ENCODE results near the gene CAV2.

Gene CAV2

DNA sequence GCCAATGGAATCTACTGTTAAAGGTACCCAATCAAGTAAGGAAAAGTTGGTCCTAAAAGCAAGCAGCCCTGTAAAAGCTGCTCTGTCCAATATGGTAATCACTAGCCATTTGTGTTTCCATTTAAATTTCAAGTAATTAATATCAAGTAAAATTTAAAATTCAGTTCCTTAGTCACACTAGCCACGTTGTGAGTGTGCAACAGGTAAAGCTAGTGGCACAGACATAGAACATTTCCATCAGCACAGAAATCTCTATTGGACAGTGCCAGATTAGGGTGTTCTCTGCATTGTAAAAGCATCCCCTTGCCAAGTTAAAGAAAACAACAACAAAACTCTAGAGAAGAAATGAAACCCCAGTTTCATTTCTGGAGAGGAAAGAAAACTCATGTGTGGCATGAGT lies 29.7 kb downstream of the CAV2 start:
- TF ChIP-seq RAD21 (IDR thresholded peaks at IDR 0.05; ENCODE audit: low read depth) (no peak), TCF12 (IDR thresholded peaks at IDR 0.05; ENCODE audit: low read depth) (no peak), NFIC (IDR thresholded peaks at IDR 0.05) (no peak), CREB1 (IDR thresholded peaks at IDR 0.05; ENCODE audit: low read depth) (no peak), FOXM1 (IDR thresholded peaks at IDR 0.05; ENCODE audit: borderline replicate concordance, low read depth) (no peak), EGR1 (IDR thresholded peaks at IDR 0.05) (no peak), YY1 (IDR thresholded peaks at IDR 0.05; ENCODE audit: low read depth) (no peak), ZBTB7A (IDR thresholded peaks at IDR 0.05; ENCODE audit: low read depth) (no peak), CEBPB (IDR thresholded peaks at IDR 0.05) (no peak), EP300 (IDR thresholded peaks at IDR 0.05; ENCODE audit: borderline replicate concordance) (no peak), TAF1 (IDR thresholded peaks at IDR 0.05; ENCODE audit: low read depth) (no peak), TEAD4 (IDR thresholded peaks at IDR 0.05) (no peak)
- TF ChIP-seq, protein P1, sequence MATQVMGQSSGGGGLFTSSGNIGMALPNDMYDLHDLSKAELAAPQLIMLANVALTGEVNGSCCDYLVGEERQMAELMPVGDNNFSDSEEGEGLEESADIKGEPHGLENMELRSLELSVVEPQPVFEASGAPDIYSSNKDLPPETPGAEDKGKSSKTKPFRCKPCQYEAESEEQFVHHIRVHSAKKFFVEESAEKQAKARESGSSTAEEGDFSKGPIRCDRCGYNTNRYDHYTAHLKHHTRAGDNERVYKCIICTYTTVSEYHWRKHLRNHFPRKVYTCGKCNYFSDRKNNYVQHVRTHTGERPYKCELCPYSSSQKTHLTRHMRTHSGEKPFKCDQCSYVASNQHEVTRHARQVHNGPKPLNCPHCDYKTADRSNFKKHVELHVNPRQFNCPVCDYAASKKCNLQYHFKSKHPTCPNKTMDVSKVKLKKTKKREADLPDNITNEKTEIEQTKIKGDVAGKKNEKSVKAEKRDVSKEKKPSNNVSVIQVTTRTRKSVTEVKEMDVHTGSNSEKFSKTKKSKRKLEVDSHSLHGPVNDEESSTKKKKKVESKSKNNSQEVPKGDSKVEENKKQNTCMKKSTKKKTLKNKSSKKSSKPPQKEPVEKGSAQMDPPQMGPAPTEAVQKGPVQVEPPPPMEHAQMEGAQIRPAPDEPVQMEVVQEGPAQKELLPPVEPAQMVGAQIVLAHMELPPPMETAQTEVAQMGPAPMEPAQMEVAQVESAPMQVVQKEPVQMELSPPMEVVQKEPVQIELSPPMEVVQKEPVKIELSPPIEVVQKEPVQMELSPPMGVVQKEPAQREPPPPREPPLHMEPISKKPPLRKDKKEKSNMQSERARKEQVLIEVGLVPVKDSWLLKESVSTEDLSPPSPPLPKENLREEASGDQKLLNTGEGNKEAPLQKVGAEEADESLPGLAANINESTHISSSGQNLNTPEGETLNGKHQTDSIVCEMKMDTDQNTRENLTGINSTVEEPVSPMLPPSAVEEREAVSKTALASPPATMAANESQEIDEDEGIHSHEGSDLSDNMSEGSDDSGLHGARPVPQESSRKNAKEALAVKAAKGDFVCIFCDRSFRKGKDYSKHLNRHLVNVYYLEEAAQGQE (IDR thresholded peaks at IDR 0.05; ENCODE audit: low read depth): no peak
- TF ChIP-seq, protein P2, sequence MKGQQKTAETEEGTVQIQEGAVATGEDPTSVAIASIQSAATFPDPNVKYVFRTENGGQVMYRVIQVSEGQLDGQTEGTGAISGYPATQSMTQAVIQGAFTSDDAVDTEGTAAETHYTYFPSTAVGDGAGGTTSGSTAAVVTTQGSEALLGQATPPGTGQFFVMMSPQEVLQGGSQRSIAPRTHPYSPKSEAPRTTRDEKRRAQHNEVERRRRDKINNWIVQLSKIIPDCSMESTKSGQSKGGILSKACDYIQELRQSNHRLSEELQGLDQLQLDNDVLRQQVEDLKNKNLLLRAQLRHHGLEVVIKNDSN (IDR thresholded peaks at IDR 0.05): no peak
- TF ChIP-seq, protein P3, sequence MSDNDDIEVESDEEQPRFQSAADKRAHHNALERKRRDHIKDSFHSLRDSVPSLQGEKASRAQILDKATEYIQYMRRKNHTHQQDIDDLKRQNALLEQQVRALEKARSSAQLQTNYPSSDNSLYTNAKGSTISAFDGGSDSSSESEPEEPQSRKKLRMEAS (IDR thresholded peaks at IDR 0.05): no peak

- TF ChIP-seq ZBTB7A (IDR thresholded peaks at IDR 0.05; ENCODE audit: low read depth) (no peak), YY1 (IDR thresholded peaks at IDR 0.05; ENCODE audit: low read depth) (no peak), EP300 (IDR thresholded peaks at IDR 0.05; ENCODE audit: borderline replicate concordance) (no peak), RAD21 (IDR thresholded peaks at IDR 0.05; ENCODE audit: low read depth) (no peak), FOXM1 (IDR thresholded peaks at IDR 0.05; ENCODE audit: borderline replicate concordance, low read depth) (no peak), CREB1 (IDR thresholded peaks at IDR 0.05; ENCODE audit: low read depth) (no peak), EGR1 (IDR thresholded peaks at IDR 0.05) (no peak), TCF12 (IDR thresholded peaks at IDR 0.05; ENCODE audit: low read depth) (no peak), TAF1 (IDR thresholded peaks at IDR 0.05; ENCODE audit: low read depth) (no peak)
- TF ChIP-seq, protein P2 (IDR thresholded peaks at IDR 0.05): no peak
These were observed 30.7 kb downstream of the CAV2 start for GRCh38 chr7:116530107-116530820.

GRCh38 chr7:116532102-116532688 lies 32.7 kb downstream of the CAV2 start:
- TF ChIP-seq YY1 (IDR thresholded peaks at IDR 0.05; ENCODE audit: low read depth): no peak

DNA sequence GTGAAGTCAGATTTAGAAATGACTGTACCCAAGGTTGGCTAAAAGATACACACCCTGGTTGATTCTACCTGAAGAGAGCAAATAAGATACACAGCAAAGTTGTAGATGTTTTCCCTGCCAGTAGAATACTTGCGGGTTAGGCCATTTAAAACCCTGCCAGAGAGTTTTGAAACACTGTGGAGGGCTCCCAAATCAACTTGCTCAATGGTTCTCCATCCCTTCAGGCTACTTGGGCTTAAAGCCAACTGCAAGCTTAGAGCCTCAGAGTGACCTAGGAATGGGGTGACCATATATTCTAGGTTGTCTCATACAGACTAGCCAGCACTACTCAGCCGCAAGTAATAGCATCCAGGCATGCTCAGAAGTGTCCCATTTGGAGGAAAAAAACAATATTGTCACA lies 35.3 kb downstream of the CAV2 start:
- TF ChIP-seq, protein P3 (IDR thresholded peaks at IDR 0.05): no peak
- TF ChIP-seq CREB1 (IDR thresholded peaks at IDR 0.05; ENCODE audit: low read depth) (no peak), EP300 (IDR thresholded peaks at IDR 0.05; ENCODE audit: borderline replicate concordance) (no peak), RAD21 (IDR thresholded peaks at IDR 0.05; ENCODE audit: low read depth) (no peak), EGR1 (IDR thresholded peaks at IDR 0.05) (no peak), TCF12 (IDR thresholded peaks at IDR 0.05; ENCODE audit: low read depth) (no peak), TAF1 (IDR thresholded peaks at IDR 0.05; ENCODE audit: low read depth) (no peak), YY1 (IDR thresholded peaks at IDR 0.05; ENCODE audit: low read depth) (no peak), FOXM1 (IDR thresholded peaks at IDR 0.05; ENCODE audit: borderline replicate concordance, low read depth) (no peak), TEAD4 (IDR thresholded peaks at IDR 0.05) (no peak)
- TF ChIP-seq, protein P1 (IDR thresholded peaks at IDR 0.05; ENCODE audit: low read depth): no peak

DNA sequence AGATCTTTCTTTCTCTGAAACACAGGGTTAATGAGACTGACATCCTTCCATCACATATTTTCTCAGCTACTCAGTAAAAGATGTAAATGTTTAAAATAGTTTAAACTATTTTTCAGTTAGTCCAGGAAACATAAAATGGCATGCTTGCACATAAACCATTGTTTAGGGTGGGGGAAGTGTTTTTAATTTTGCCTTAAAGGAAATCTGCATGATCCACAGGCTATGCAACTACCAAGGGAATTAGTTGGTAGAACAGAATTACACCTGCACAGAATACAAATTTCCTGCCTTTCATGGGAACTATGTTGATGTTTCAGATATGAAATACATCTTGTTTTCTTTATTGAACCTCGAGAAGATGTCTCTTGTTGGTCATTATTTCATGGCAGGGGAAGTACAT lies 35.9 kb downstream of the CAV2 start:
- TF ChIP-seq TAF1 (IDR thresholded peaks at IDR 0.05; ENCODE audit: low read depth) (no peak), ZBTB7A (IDR thresholded peaks at IDR 0.05; ENCODE audit: low read depth) (no peak), RAD21 (IDR thresholded peaks at IDR 0.05; ENCODE audit: low read depth) (no peak), TEAD4 (IDR thresholded peaks at IDR 0.05) (no peak), TCF12 (IDR thresholded peaks at IDR 0.05; ENCODE audit: low read depth) (no peak), FOXM1 (IDR thresholded peaks at IDR 0.05; ENCODE audit: borderline replicate concordance, low read depth) (no peak), YY1 (IDR thresholded peaks at IDR 0.05; ENCODE audit: low read depth) (no peak)
- TF ChIP-seq, protein P1 (IDR thresholded peaks at IDR 0.05; ENCODE audit: low read depth): no peak

Data from Ishikawa (cell line).